ENCODE results near the gene QSOX2. TPM values are rescaled to one million over a fixed set of nuclear protein-coding genes. Genes with fewer than 3 reads are reported as not detected.

Gene QSOX2
- total RNA-seq, 1 experiment from 2014 or later = 34.6 TPM

DNA sequence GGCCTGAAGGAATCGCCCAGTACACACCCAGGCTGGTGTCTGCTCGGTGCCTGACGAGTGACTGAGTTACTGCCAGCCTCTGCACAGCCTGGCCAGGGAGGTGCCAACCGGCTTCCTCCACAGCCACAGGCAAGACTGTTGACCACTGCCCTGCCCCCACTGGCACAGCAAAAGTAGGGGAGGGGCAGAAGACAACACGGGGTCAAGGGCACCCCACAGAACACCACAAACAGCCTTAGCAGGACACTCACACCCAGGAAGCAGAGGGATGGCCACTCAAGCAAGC, 40.0 kb downstream of the QSOX2 start:
- Histone ChIP-seq H3F3A (ENCODE audit: insufficient read depth, low read depth) (no peaks in the 10 kb centered on the region; the same call in 1 of the 2 replicates), H3K9me2 (ENCODE audit: insufficient read depth) (no peaks in the 10 kb centered on the region), H3K4me2 (no peak overlapping the region), H3K4me1 (replicated peaks; ENCODE audit: insufficient read depth) (no peaks in the 10 kb centered on the region), H3K36me3 (ENCODE audit: low read depth) (no peaks in the 10 kb centered on the region), H3K79me2 (ENCODE audit: low read depth) (no peaks in the 10 kb centered on the region), H2AFZ (no peak overlapping the region), H3K4me3 (no peak overlapping the region), H3K27ac (no peak overlapping the region), H3K9me3 (ENCODE audit: insufficient read depth, low read depth) (no peaks in the 10 kb centered on the region), H3K27me3 (ENCODE audit: insufficient read depth, low read depth) (no peaks in the 10 kb centered on the region), H4K20me1 (ENCODE audit: insufficient read depth) (peaks cover 6% of the 10 kb centered on the region)
- intact Hi-C loops (cut with micrococcal nuclease; ENCODE audit: unreplicated experiment) = no loop called here
- TF ChIP-seq, protein P1, sequence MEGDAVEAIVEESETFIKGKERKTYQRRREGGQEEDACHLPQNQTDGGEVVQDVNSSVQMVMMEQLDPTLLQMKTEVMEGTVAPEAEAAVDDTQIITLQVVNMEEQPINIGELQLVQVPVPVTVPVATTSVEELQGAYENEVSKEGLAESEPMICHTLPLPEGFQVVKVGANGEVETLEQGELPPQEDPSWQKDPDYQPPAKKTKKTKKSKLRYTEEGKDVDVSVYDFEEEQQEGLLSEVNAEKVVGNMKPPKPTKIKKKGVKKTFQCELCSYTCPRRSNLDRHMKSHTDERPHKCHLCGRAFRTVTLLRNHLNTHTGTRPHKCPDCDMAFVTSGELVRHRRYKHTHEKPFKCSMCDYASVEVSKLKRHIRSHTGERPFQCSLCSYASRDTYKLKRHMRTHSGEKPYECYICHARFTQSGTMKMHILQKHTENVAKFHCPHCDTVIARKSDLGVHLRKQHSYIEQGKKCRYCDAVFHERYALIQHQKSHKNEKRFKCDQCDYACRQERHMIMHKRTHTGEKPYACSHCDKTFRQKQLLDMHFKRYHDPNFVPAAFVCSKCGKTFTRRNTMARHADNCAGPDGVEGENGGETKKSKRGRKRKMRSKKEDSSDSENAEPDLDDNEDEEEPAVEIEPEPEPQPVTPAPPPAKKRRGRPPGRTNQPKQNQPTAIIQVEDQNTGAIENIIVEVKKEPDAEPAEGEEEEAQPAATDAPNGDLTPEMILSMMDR (conservative IDR thresholded peaks at IDR 0.05) = no peak
- TF ChIP-seq EZH2 (IDR thresholded peaks at IDR 0.05; ENCODE audit: low read depth) = no peak
- ChIA-PET POLR2A (ENCODE audit: unreplicated experiment) (no interaction called here), CTCF (interaction anchor here (0.6 kb wide), 1 partner anchor 675 kb away, joined by 4 read pairs; no protein-coding TSS in a partner anchor)
- no TSS peak for BruUV-seq (replicated peaks)
- DNase-seq = no peak

DNA sequence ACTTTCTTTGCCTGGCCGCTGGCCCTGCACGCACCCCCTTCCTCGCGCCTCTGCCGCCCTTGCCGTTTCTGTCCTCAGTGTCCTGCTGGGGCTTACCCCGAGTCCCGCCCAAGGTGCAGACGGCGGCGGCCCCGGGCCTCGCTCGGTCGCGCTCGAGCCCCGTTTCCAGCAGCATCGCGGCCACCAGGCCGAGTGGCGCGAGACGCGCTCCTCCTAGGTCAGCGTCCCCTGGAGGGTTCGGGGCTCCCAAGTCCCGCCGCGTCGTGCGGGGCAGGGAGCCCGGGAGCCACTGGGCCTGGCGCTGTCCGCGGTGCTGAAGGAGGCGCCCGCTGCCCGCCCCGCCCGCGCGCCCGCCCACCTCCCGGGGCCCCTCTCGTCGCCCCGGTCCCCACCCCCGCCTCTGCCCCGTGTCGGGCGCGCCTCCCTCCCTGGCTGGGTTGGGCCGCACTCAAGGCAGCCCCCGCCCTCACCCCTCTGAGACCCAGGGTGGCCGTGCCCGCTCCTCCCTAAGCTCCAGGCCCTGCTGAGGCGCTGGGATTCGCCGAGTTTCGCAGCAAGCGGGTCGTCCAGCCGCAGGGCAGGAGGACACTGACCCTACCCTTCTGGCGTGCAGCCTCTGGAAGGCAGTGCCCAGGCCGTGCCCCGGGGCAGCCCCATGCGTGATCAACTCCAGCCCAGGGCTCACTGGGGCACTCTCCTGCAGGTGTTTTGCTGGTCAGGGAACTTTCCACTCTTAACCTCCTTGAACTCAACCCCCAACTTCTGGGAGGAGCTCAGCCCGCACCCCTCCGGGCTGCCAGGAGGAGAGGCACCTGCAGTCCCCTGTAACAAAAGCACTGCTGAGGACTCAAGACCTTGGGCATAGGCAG, 40.5 kb downstream of the QSOX2 start, which contains the start of gene LHX3:
Gene LHX3 (minus strand): TSS at position 291 of the 869 bp plus-strand sequence. CDS start 116 bp downstream, at position 175.
- intact Hi-C loops (cut with micrococcal nuclease; ENCODE audit: unreplicated experiment) = no loop called here
- H3K27me3 ChIP-seq (ENCODE audit: insufficient read depth, low read depth) = no peaks in the 10 kb centered on the region
- no peaks in the 10 kb centered on the region for H3K4me1 ChIP-seq (replicated peaks; ENCODE audit: insufficient read depth)
- no peaks in the 10 kb centered on the region for H3K9me3 ChIP-seq (ENCODE audit: insufficient read depth, low read depth)
- H3K9me2 ChIP-seq (ENCODE audit: insufficient read depth) = no peaks in the 10 kb centered on the region
- no TSS peak for BruUV-seq (replicated peaks)
- no peaks in the 10 kb centered on the region; the same call in 1 of the 2 replicates for H3F3A ChIP-seq (ENCODE audit: insufficient read depth, low read depth)
- POLR2A ChIA-PET (ENCODE audit: unreplicated experiment) = no interaction called here
- DNase-seq = no peak
- H3K4me2 ChIP-seq = no peak within 1 kb of the TSS
- no peaks in the 10 kb centered on the region for H3K79me2 ChIP-seq (ENCODE audit: low read depth)
- H3K36me3 ChIP-seq (ENCODE audit: low read depth) = no peaks in the 10 kb centered on the region
- H3K4me3 ChIP-seq = no peak within 1 kb of the TSS
- no peak within 1 kb of the TSS for H2AFZ ChIP-seq
- H4K20me1 ChIP-seq (ENCODE audit: insufficient read depth) = peaks cover 6% of the 10 kb centered on the region; the same call in 1 of the 2 replicates
- CTCF ChIA-PET = no interaction called here
- no peak for TF ChIP-seq EZH2 (IDR thresholded peaks at IDR 0.05; ENCODE audit: low read depth)
- TF ChIP-seq, protein P1 (conservative IDR thresholded peaks at IDR 0.05) = no peak
- no peak within 1 kb of the TSS for H3K27ac ChIP-seq

DNA sequence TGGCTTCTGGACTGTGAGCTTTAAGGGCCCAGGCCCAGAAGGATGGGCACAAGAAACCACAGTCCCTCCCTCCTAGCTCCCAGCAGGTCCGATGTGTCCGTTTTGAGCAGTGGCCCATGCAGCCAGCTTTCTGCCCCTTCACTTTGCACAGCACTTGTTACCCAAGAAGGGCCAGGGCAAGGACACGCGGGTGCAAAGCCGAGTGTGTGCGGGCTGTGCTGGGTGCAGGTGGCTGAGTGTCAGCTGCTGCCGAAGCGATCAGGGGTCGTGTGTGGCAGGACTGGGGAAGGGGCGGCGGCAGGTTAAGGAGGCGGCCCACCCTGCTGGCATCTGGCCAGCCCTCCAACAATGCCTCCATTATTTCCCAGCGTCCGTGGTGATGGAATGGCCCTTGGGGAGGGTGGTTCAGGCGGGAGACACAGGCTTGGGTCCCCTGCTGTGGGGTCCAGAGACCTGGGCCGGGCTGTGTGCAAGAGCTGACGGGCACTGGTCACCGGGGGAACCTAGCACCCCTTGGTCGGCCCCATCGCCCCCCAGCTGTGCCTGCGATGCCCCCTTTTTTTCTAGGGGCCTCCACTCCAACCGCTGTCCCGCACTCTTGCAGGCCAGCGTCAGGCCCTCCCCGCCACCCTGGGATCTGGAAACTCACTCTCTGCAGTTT, 41.3 kb downstream of the QSOX2 start:
- no peak overlapping the region for H3K4me3 ChIP-seq
- no peak overlapping the region for H2AFZ ChIP-seq
- DNase-seq = no peak
- H3K27me3 ChIP-seq (ENCODE audit: insufficient read depth, low read depth) = no peaks in the 10 kb centered on the region
- POLR2A ChIA-PET (ENCODE audit: unreplicated experiment) = no interaction called here
- intact Hi-C loops (cut with micrococcal nuclease; ENCODE audit: unreplicated experiment) = no loop called here
- CTCF ChIA-PET = no interaction called here
- no peak overlapping the region for H3K27ac ChIP-seq
- H3F3A ChIP-seq (ENCODE audit: insufficient read depth, low read depth) = no peaks in the 10 kb centered on the region; the same call in 1 of the 2 replicates
- H3K9me2 ChIP-seq (ENCODE audit: insufficient read depth) = no peaks in the 10 kb centered on the region
- BruUV-seq (replicated peaks) = no TSS peak
- H3K36me3 ChIP-seq (ENCODE audit: low read depth) = no peaks in the 10 kb centered on the region
- no peaks in the 10 kb centered on the region for H3K4me1 ChIP-seq (replicated peaks; ENCODE audit: insufficient read depth)
- H3K79me2 ChIP-seq (ENCODE audit: low read depth) = no peaks in the 10 kb centered on the region
- TF ChIP-seq EZH2 (IDR thresholded peaks at IDR 0.05; ENCODE audit: low read depth) = no peak
- TF ChIP-seq, protein P1 (conservative IDR thresholded peaks at IDR 0.05) = no peak
- no peak overlapping the region for H3K4me2 ChIP-seq
- H3K9me3 ChIP-seq (ENCODE audit: insufficient read depth, low read depth) = no peaks in the 10 kb centered on the region
- peaks cover 6% of the 10 kb centered on the region; the same call in 1 of the 2 replicates for H4K20me1 ChIP-seq (ENCODE audit: insufficient read depth)
